Stimulated activated effector memory CD8-positive, alpha-beta T cell treated with anti-CD3 and anti-CD28 coated beads, Interleukin-12 subunit alpha, Interleukin-12 subunit beta, amount 100 ng/mL, for 72 hours (primary cell): ENCODE data around the gene TLN1.

Experiments used
- ATAC-seq: fragments of 150-1000 bp; cut with Tn5 transposase; 2 replicates; pipeline ENCODE4 v1.10.0; 2021
- DNase-seq, 2 donors: peaks; one replicate each; pipeline ENCODE4 v3.0.0; 2021 to 2022; ENCODE audit warnings: low spot score in 2 of 2
- H3K27ac Mint-ChIP-seq: one replicate; pipeline ENCODE4 v1.8.0; 2022; ENCODE audit warnings: mild to moderate bottlenecking, mixed read lengths
- H3K36me3 Mint-ChIP-seq: one replicate; pipeline ENCODE4 v1.8.0; 2022; ENCODE audit warnings: mild to moderate bottlenecking, mixed read lengths
- H3K4me1 Mint-ChIP-seq: one replicate; pipeline ENCODE4 v1.8.0; 2022; ENCODE audit warnings: mixed read lengths
- H3K4me3 Mint-ChIP-seq: one replicate; pipeline ENCODE4 v1.8.0; 2022; ENCODE audit warnings: mild to moderate bottlenecking, mixed read lengths
- H3K9me3 Mint-ChIP-seq: one replicate; pipeline ENCODE4 v1.8.0; 2022; ENCODE audit warnings: mixed read lengths

TLN1 gene

GRCh38 chr9:35679766-35680330 is 52.1 kb downstream of the TLN1 start:
- no peak overlapping the region for H3K4me3 Mint-ChIP-seq
- no peak overlapping the region for H3K27ac Mint-ChIP-seq
- no peaks in the 10 kb centered on the region for H3K36me3 Mint-ChIP-seq

DNA sequence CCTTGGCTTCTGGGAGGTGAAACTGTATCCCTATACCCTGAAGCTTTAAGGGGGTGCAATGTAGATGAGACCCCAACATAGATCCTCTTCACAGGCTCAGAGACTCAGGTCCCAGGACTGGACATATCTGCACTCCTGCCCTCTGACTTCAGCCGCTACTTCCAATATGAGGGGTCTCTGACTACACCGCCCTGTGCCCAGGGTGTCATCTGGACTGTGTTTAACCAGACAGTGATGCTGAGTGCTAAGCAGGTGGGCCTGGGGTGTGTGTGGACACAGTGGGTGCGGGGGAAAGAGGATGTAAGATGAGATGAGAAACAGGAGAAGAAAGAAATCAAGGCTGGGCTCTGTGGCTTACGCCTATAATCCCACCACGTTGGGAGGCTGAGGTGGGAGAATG is 52.9 kb downstream of the TLN1 start:
- Mint-ChIP-seq H3K4me3 (no peak overlapping the region), H3K9me3 (no peaks in the 10 kb centered on the region), H3K36me3 (peaks cover 5% of the 10 kb centered on the region), H3K4me1 (peaks cover 22% of the 10 kb centered on the region), H3K27ac (no peak overlapping the region)
- DNase-seq (no peak), ATAC-seq (no peak)

More at GRCh38 chr9:35679766-35680330, 52.1 kb downstream of the TLN1 start:
- no peak for DNase-seq
- Mint-ChIP-seq H3K4me1 (peaks cover 14% of the 10 kb centered on the region), H3K9me3 (no peaks in the 10 kb centered on the region)
- no peak for ATAC-seq

GRCh38 chr9:35675732-35676392 is 56.1 kb downstream of the TLN1 start:
- Mint-ChIP-seq H3K27ac (peak overlapping the region; percentile 63), H3K4me3 (peak overlapping the region; percentile 40), H3K4me1 (peaks cover 16% of the 10 kb centered on the region), H3K9me3 (no peaks in the 10 kb centered on the region), H3K36me3 (peaks cover 5% of the 10 kb centered on the region)
- ATAC-seq (peak; percentile 68), DNase-seq (peak in 1 of 2 donors; percentile 69)

- Mint-ChIP-seq H3K27ac (no peak overlapping the region), H3K4me3 (peak overlapping the region; percentile 40), H3K9me3 (no peaks in the 10 kb centered on the region), H3K4me1 (peaks cover 16% of the 10 kb centered on the region), H3K36me3 (peaks cover 5% of the 10 kb centered on the region)
- ATAC-seq (peak; percentile 5), DNase-seq (no peak)
These were observed 56.8 kb downstream of the TLN1 start for GRCh38 chr9:35675204-35675603.

DNA sequence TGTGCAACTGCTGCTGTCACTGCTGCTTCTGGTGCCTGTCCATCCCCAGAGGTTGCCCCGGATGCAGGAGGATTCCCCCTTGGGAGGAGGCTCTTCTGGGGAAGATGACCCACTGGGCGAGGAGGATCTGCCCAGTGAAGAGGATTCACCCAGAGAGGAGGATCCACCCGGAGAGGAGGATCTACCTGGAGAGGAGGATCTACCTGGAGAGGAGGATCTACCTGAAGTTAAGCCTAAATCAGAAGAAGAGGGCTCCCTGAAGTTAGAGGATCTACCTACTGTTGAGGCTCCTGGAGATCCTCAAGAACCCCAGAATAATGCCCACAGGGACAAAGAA is 58.0 kb downstream of the TLN1 start:
- H3K27ac Mint-ChIP-seq, result peak overlapping the region; percentile 3
- H3K4me3 Mint-ChIP-seq, result peak overlapping the region; percentile 40

GRCh38 chr9:35673132-35674024 is 58.6 kb downstream of the TLN1 start, which contains the start of gene CA9:
Gene CA9, plus strand, starts transcription at chr9:35673928. Its CDS starts 32 bp downstream, at chr9:35673960.
- Mint-ChIP-seq H3K4me1 (peaks cover 16% of the 10 kb centered on the region), H3K36me3 (peaks cover 5% of the 10 kb centered on the region), H3K4me3 (peak within 1 kb of the TSS; percentile 40), H3K27ac (peak within 1 kb of the TSS; percentile 3), H3K9me3 (no peaks in the 10 kb centered on the region)
- no peak for DNase-seq
- ATAC-seq, result peak; percentile 29

More for the DNA sequence above, 58.0 kb downstream of the TLN1 start:
- peaks cover 5% of the 10 kb centered on the region for H3K36me3 Mint-ChIP-seq
- ATAC-seq (no peak), DNase-seq (no peak)
- peaks cover 16% of the 10 kb centered on the region for H3K4me1 Mint-ChIP-seq
- H3K9me3 Mint-ChIP-seq, result no peaks in the 10 kb centered on the region

GRCh38 chr9:35669331-35670145 is 62.5 kb downstream of the TLN1 start:
- Mint-ChIP-seq H3K9me3 (no peaks in the 10 kb centered on the region), H3K27ac (no peak overlapping the region), H3K4me1 (peaks cover 14% of the 10 kb centered on the region), H3K4me3 (no peak overlapping the region), H3K36me3 (peaks cover 2% of the 10 kb centered on the region)
- ATAC-seq (no peak), DNase-seq (no peak)

GRCh38 chr9:35667939-35668338 is 64.1 kb downstream of the TLN1 start:
- Mint-ChIP-seq H3K4me3 (no peak overlapping the region), H3K27ac (no peak overlapping the region), H3K4me1 (peaks cover 23% of the 10 kb centered on the region), H3K9me3 (no peaks in the 10 kb centered on the region), H3K36me3 (peaks cover 8% of the 10 kb centered on the region)
- ATAC-seq (no peak), DNase-seq (no peak)

DNA sequence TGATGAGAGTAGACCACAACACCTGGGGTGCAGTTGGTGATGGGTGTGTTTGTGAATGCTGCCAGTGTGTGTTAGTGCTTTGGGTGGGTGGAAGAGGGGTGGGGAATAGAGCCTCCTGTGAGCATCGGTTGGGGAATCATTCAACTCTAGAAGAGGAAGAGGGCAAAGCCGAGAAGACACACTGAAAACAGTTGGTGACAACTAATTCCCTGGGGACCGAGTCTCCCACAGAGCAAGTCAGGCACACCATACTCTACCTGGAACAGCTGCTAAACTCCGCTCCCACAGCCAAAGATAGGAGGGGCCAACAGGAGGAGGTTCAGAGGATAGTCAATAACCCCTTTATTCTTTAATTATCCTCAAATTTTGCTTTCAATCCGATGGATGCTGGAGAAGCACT is 65.4 kb downstream of the TLN1 start:
- Mint-ChIP-seq H3K27ac (no peak overlapping the region), H3K4me3 (no peak overlapping the region), H3K9me3 (no peaks in the 10 kb centered on the region), H3K4me1 (peaks cover 37% of the 10 kb centered on the region), H3K36me3 (peaks cover 20% of the 10 kb centered on the region)
- DNase-seq (no peak), ATAC-seq (no peak)

- no peak for ATAC-seq
- peaks cover 39% of the 10 kb centered on the region for H3K4me1 Mint-ChIP-seq
- H3K27ac Mint-ChIP-seq, result no peak overlapping the region
- H3K9me3 Mint-ChIP-seq, result no peaks in the 10 kb centered on the region
- peak overlapping the region; percentile 89 for H3K4me3 Mint-ChIP-seq
- no peak for DNase-seq
- peaks cover 25% of the 10 kb centered on the region for H3K36me3 Mint-ChIP-seq
These were observed 66.0 kb downstream of the TLN1 start for GRCh38 chr9:35666045-35666444.

- peak overlapping the region; percentile 100 for H3K27ac Mint-ChIP-seq
- no peak for ATAC-seq
- peaks cover 45% of the 10 kb centered on the region for H3K4me1 Mint-ChIP-seq
These were observed 66.5 kb downstream of the TLN1 start for GRCh38 chr9:35665471-35665818.

DNA sequence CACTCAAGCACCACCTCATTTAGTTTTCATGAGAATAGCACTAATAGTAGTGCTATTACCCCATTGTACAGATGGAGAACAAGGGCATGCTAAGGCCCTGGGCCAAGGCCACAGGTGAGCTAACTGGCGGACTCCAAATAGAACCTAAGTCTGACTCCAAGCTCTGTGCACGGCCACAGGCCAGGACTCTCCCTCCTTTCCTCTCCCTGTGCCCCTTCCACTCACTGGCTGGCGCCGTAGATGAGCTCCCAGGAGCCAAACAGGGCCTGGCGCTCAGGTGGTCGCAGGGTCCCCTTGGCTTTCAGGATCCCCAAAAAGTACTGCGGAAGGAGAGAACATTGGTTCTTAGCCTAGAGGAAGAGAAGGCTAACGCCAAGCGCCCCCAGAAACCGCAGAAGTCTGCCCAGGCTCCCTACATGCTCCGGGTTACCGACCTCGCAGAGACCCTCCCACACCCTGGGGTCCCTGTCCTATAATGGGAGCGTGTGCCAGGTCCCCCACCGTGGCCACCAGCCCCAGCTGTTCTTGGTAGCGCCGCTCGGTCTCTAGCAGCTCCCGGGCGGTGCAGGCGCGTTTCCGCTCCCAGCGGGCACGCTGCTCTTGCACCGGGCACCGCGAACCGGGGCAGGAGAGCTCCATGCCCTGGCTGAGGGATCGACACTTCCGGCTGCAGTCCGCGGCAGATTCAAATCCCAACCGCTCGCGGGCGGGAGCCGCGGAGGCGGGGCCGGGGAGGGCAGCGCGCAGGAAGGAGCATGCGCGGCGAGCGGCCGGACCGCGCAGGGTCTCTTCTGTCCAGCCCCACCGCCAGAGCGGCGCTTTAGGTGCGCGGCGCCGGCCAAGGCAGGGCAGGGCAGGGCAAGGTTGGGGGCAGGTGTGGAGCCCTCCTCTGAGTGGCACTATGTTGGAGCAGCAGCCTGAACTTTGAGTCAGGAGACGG is 67.2 kb downstream of the TLN1 start, which contains the start of gene ARHGEF39:
Gene ARHGEF39, minus strand, starts transcription at position 665 of the 940 bp plus-strand sequence. Its CDS starts 26 bp downstream, at position 639.
- Mint-ChIP-seq H3K4me3 (peak within 1 kb of the TSS; percentile 89), H3K9me3 (no peaks in the 10 kb centered on the region), H3K4me1 (peaks cover 52% of the 10 kb centered on the region), H3K36me3 (peaks cover 38% of the 10 kb centered on the region), H3K27ac (peak within 1 kb of the TSS; percentile 100)
- DNase-seq, result peak; percentile 69 to 89
- peak; percentile 85 for ATAC-seq

More at GRCh38 chr9:35665471-35665818, 66.5 kb downstream of the TLN1 start:
- Mint-ChIP-seq H3K9me3 (no peaks in the 10 kb centered on the region), H3K4me3 (peak overlapping the region; percentile 89), H3K36me3 (peaks cover 31% of the 10 kb centered on the region)
- DNase-seq, result no peak

DNA sequence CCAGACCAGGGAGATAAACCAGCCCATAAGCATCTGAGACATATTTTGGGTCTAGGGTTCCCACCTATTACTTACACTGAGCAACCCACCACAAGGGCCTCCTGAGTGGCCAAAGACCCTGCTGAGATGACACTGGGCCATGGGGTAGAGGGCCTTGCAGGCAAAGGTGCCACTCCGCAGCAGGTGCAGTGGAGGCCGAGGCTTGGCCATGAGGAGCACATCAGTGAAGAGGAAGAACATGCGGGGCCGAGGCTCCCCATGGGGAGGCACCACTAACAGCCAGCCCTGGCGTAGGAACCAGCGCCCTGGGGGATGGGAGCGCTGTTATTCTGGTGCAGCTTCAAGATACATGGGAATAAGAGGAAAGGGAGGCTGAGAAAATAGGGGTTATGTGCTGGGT is 69.6 kb downstream of the TLN1 start:
- H3K27ac Mint-ChIP-seq, result peak overlapping the region; percentile 100
- no peak for ATAC-seq

More for the DNA sequence above, 69.6 kb downstream of the TLN1 start:
- Mint-ChIP-seq H3K36me3 (peaks cover 61% of the 10 kb centered on the region), H3K4me3 (peak overlapping the region; percentile 89), H3K4me1 (peaks cover 70% of the 10 kb centered on the region), H3K9me3 (no peaks in the 10 kb centered on the region)
- DNase-seq, result no peak
